Activated CD4-positive, alpha-beta T cell treated with anti-CD3 and anti-CD28 coated beads for 4 hours (primary cell): ENCODE data around the gene PLEKHA3.
A peak's percentile ranks its signal among the peaks of the same experiment; 100 is the strongest.
"Not testable (repeated sequence)": the region's sequence is repeated elsewhere in the genome, so short reads cannot be mapped to it uniquely, and the experiment has no call there.

Experiments used
- DNase-seq, 2 donors: peaks; one replicate each; pipeline ENCODE4 v3.0.0-alpha.2; 2020

The PLEKHA3 gene

DNA sequence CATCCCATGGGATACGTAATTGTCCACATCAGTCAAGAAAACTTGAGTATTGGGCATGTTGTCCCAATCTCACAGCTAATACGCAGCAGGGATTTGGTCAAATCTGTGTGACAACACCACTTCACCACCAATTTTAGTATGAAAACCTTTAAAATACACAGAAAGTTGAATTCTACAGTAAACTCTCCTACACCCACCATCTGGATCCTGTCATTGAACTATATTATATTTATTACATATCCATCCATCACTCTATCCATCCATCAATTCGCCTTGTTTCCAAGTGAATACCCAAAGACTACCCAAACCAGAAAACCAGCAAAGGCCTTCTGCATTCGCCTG, 1.0 kb upstream of the PLEKHA3 start:
- no peak for DNase-seq

GRCh38 chr2:178479758-178480226, 465 bp upstream of the PLEKHA3 start:
- no peak for DNase-seq

- no peak for DNase-seq
Observed at GRCh38 chr2:178482437-178482836, 2.2 kb downstream of the PLEKHA3 start.

- no peak for DNase-seq
Observed at GRCh38 chr2:178484245-178485041, 4.2 kb downstream of the PLEKHA3 start.

DNA sequence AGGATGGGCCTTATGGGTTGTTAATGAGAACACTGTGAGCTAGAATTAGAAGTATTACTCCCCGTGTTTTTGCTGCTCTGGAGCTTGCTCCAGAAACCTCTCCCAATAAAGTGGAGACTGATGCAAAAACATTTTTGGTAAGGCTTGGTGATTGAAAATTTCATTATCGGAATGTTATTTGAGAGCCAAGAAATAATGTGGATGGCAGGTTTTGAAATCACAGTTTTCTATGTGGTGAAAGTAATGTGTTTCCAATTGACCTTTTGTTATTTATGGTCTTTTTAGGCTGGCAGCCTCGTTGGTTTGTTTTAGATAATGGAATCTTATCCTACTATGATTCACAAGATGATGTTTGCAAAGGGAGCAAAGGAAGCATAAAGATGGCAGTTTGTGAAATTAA, 5.1 kb downstream of the PLEKHA3 start:
- no peak for DNase-seq

- DNase-seq: no peak
Observed at GRCh38 chr2:178491612-178492011, 11.4 kb downstream of the PLEKHA3 start.

DNA sequence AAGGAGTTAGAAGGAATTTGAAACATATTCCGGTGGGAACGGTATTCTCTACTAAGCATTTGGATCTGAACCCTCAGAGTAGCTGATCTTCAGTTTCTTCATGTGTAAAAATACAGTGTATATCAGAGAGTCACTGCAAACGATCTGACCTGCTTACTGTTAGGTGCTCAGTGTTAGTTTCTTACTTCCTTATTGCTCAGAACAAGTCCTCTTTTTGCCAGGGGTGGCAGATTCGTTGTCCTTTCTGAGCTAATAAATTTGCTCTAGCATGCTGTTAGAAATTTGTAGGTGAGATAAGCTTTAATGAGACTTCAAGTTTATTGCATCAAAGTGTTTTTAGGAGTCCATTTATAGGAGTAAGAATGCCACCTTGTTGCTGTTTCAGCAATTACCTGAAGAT, 15.8 kb downstream of the PLEKHA3 start:
- no peak for DNase-seq

DNA sequence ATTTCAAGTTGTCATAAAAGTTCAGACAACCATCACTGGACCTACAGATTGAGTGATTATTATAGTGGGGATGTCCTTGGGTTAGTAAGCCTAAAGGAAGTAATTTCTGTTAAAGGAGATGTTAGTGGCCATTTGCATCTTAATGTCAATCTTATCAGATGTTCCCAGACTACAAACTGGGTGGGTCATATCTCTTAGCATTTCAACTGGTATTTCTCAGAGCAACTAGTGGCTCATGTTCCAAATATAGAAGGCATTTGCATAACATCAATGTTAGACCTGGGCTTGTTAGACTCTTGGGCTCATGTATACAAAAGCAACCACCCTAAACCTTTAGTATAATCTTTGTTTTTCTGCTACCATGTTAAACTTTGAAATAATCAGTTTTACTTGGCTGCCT, 17.9 kb downstream of the PLEKHA3 start:
- no peak for DNase-seq

GRCh38 chr2:178499640-178500039, 19.4 kb downstream of the PLEKHA3 start:
- no peak for DNase-seq

GRCh38 chr2:178502751-178503150, 22.5 kb downstream of the PLEKHA3 start:
- DNase-seq: no peak

DNA sequence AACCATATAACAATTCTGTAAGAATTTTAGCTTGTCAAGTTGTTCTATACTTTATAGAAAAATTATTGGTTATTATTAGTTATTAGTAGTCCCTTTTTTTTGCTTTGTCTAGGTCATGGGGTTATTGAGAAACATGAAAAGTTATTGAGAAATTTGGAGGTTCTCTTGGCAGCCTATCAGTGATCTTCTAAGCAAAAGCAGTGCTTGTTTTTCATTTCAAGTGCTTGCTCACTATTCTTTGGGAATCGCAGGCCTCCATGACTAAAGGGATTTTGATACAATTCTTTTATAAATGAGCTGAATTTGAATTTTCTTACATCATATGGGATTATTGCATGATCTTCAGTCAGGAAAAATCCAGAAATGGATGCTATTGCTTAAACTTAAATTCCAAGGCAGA, 25.8 kb downstream of the PLEKHA3 start:
- DNase-seq: no peak

- no peak for DNase-seq
Observed at GRCh38 chr2:178506524-178506923, 26.3 kb downstream of the PLEKHA3 start.

- DNase-seq: no peak
Observed at GRCh38 chr2:178506949-178507348, 26.7 kb downstream of the PLEKHA3 start.

- DNase-seq: no peak
Observed at GRCh38 chr2:178508646-178509045, 28.4 kb downstream of the PLEKHA3 start.

GRCh38 chr2:178510384-178510783, 30.1 kb downstream of the PLEKHA3 start:
- DNase-seq: no peak

- no peak for DNase-seq
Observed at GRCh38 chr2:178512484-178512883, 32.2 kb downstream of the PLEKHA3 start.

DNA sequence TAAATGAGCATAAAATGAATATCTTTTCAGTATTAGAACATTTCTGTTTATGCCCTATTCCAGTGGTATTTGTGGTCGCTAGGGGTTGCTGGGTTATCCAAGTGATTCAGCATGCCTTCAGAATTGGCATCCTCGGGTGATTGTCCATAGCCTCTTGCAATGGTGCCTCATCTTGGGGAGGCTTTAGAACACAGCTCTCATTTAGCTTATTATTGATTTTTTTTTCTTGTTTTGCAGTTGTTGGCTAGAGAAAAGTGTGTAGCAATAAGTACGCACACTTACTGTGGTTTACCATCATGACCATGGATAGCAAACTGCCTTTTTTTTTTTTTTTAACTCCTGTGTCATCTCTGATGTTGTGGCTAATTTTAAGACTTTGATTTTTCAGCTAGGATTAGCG, 33.6 kb downstream of the PLEKHA3 start:
- DNase-seq: no peak

DNA sequence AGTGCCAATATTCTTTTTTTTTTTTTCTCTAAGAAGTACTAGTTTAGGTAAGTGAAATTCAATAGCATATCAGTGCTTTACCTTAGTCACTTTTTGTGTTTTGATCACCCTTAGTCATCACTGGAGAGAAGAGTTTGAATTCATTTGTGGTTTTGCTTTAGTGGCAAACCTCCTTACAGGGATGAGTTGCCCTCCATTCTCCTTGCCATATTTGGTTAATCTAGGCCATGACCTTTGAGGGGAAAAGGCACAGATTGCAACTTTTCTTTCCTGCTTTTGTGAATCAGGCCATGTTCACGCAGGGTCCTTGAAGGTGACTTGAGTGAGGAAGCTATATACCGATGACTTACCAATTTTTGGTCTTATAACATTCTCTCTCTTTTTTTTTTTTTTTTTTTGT, 34.4 kb downstream of the PLEKHA3 start:
- peak; percentile 27 to 35 for DNase-seq

- DNase-seq: no peak
Observed at GRCh38 chr2:178517496-178517895, 37.2 kb downstream of the PLEKHA3 start.

GRCh38 chr2:178521304-178522150, 41.3 kb downstream of the PLEKHA3 start:
- no peak for DNase-seq

DNA sequence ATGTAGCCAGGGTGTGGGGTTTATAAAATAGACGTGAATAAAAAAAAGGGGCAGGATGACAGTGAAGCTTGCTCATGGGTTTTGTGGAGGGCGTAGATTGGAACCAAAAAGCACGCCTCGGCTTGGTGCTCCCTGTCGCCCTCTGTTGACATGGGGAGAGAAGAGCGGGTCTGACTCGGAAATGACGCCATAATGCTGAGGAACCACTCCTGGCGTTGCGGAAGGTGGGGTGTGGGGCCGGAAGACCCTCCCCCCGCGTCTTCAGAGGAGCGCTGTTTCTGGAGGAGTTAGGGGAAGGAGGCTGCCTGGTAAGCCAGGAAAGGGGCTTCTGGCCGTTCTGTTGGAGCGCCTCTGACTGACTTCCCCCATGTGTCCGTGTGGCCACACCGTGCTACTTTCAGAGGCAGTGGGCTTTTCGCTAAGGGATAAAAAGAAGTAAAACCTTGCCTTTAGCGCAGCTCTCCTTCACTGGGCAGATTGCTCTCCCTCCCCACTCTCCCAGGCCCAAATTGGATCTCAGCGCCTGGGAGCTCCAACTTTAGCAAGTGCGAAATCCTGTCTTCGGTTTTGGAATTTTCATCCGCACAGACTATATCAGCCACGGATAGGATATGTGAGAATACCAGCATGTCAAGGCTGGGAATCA, 42.8 kb downstream of the PLEKHA3 start:
- DNase-seq: peak; percentile 77 to 87

DNA sequence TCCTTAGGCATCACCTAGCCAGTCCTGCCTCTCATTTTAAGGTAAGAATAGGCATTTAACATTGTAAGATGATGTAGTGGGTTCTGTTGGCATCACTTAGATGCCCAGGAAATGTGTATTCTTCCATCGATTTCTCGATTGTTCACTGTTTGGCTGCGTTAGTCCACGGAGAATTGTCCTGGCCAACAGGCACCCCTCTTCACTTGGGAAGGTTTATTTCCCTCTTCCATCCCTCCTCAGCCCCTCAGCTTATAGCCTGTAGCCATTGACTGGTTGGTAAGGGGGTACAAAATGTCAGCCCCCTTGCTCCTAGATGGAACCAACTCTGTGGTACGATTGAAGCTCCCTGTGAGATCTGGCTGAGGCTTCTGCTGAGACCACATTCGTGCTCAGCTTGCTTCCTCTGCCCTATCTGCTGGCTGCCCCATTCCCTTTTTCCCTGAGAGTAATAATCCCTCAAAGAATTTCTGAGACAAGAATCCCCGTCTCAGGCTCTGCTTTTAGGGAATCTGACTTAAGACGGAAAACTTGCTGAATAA, 43.4 kb downstream of the PLEKHA3 start:
- no peak for DNase-seq

GRCh38 chr2:178525010-178525409, 44.8 kb downstream of the PLEKHA3 start:
- not testable (repeated sequence) for DNase-seq
